GM18868 (cell line): ENCODE data around the gene TTC28.

Source experiments
- ATAC-seq: cut with Tn5 transposase; IDR thresholded peaks from one replicate; pipeline ENCODE4 v1.9.1; 2021; ENCODE audit warnings: mild to moderate bottlenecking, moderate library complexity; ENCODE audit not compliant: unreplicated experiment

The TTC28 gene

DNA sequence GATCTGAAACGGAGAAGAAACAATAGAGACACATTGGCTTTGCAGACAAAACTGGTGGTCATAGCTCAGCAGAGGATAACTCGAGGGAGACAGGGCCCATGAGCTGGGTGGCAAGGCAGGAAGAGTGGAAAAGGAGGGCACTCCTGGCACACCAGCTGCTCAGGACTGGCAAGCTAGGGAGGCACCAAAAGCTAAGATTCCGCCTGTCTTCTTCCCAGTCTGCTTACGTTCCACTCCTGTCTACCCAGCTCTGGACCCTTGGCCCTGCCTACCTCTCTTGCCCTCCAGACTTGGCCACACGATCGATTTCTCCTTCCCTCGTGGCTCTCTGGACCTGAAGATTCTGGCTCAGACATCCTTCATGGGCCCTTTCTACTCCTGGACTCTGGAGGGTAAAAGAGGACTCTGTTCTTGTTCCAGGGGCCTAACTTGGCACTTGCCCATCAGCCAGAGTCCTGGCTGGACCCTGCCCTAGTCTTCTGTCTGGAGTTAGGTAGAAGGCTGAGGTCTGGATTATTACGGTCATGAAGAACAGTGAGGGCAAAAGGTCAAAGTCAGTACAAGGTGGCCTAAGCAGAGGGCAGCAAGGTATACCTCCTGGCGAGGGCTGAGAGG is 645.4 kb downstream of the TTC28 start:
- ATAC-seq = no peak

DNA sequence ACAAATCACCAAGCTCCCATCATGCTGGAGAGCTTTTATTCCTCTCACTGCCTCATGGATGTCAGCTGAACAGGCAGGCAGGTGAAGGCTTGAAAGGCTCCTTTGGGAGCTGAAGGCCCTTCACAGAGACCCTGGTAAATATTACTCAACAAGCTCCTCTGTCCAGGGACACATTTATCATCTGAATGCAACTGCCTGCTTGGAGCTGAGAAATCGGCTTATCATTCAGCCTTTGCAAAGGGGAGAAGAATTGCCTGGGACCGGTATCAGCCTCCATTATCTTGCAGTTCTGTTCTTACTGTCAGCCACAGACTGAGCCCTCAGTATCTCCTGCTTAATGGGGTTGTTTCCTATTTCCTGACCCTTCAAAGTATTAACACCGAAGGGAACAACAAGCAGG is 646.8 kb downstream of the TTC28 start:
- ATAC-seq = no peak

DNA sequence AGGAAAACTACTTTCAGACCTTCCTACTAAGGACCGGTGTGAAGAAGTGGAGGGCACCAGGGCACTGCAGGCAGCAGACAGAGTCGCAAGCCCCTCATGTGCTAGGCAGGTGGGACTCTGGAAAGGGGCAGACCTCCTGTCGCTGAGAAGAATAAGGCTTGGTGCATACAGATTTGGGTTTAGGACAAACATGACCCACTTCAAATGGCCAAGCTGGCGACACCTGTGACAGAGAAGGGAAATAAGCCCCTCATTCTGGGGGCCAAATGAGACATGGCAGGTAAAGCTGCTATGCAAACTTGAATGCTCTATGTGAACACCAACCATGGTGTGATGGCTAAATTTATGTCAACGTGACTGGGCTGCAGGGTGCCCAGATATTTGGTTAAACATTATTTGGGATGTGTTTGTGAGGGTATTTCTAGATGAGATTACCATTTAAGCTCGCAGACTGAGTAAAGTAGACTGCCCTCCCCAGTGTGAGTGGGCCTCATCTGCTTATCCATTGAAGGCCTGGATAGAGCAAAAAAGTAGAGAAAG is 648.2 kb downstream of the TTC28 start:
- ATAC-seq = no peak

DNA sequence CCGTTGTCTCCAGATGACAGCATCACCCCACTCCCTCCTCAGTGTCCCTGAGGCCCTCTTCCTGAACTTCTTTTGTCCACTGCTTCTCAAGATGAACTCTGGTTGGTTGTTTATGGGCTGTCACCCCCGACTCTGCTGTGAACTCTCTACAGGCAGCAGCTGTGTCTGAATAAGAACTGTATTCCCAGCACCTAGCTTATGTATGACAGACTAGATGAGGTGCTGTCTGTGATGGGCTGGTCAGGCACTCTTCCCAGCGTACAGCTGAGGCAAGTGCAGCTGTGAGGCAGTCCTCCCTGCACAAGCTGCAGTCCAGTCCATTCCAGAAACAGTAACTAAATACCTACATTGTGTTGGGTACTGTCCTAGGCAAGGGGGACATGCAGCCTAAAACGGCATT is 649.2 kb downstream of the TTC28 start:
- no peak for ATAC-seq

DNA sequence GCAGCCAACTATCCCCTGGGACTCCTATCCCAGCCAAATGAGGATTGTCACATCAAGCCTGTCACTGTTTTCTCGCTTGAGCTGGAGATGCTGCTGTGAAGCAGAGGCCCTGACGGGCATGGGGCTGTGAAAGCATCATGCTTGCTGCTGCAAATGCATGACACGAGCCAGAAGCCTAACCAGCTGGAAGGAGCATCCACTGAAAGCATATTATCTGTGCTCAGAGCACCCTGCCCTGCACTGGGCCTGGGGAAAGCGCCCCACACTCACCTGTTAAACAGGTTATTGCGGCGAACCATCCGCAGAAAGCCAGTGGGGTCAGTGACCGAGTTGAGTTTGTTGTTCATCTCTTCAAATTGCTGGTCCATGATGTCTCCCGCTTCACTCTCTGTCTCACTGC is 649.7 kb downstream of the TTC28 start:
- ATAC-seq = no peak

DNA sequence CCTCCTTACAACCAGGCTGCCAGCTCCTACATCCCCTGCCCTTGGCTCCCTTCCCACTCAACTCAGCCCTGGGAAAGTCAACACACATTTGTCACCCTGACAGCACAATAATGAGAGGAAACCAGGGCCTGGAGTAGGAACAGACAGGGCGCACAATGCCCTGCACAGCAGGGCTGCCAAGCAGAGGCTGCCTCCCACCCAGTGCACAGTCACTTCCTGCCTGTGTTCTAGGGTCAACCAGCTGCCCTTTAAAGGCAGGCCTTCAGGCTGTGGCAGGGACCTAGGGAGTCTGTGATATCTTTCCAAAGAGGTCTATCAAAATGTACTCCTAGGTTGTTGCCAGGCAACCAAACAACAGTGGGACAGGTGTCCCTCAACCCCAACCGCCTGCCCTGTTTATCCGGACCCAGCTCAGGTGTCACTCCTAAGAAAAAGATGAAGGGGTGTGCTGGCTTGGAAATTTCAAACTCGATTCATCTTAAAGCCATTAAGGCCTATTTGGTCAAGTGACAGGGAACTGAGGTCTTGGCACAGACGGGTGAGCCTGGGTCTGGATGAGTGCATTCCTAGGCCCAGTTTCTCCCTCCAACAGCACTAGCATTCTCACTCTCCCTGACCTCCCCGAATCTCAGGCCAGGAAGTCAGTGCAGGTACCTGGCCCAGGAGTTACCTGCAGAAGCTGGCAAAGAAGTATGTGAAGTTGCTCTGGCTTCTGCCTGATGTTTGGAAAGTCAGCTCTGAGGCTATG is 650.3 kb downstream of the TTC28 start:
- no peak for ATAC-seq

DNA sequence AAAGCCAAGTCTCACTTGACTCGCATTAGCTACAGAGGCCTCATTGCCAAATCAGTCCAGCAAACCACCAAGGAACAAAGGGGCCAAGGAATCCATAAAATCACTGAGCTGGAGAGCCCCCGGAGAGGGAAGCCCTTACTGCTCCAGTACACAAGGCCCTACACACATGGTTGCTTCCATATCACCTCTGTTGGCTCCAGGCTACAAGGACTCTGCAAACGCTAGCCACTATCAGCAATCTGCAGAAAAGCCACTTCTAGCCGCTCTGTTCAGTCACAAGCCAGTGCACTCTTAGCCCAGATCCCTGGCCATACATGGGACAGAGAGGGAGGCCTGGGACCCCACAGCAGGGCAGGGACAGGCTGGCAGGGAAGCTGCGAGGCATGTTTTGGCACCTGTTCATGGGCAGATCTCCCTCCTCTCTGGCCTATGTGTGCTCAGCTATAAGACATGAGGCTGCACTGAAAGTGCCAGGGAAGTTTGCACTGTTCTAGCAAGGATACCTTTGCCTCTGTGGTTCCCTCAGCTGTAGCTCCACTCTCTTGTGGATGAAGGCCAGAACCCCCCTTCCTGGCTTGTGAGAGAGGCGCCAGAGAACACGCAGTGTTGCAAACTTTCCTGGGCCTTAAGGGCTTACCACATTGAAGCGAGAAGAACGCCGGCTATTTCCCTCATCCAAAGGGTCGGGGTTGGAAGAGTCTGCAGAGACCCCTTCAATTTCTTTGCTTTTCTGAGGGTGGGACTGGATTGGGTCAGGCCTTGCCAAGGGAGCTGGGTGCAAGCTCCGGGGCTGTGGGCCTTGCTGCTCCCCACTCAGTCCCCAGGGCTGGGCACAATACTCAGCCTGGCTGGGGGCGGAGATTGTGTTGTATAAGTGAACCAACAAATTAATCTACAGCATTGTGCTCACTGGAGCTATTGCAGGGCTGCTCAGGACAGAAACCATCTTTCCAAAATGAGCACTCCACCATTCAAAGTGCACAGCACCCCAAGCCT is 651.9 kb downstream of the TTC28 start:
- no peak for ATAC-seq

DNA sequence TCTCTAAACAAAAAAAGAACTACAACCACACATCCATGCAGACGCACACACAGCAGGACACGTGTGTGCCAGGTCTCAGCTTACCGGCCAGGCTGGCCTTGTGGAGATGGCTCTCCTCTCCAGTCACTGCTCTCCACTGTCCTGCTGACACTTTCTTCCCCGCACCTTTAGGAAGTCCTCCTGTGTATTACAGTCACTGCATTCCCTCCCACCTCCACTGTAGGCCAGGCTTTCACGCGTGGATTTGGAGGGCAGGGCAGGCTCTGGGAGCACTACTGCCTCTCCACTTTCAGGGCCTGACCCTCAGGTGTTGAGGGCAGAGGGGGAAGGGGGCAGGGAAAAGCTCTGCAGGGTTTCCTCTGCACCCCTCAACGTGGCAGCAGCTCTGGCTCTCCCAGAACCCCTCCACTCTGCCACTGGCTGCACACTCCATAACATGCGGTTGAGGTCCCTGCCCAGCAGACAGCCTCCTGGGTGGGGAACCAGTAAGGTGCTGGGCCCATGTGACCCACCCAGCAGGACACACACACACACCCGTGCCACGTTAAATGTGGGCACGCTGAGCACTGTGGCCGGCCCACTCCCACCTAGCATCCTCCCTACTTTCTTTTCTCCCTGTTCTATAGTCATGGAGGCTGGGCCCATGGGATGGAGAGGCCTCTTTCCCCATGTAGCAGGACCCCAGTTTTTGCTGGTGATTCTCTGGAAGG is 653.6 kb downstream of the TTC28 start:
- no peak for ATAC-seq

DNA sequence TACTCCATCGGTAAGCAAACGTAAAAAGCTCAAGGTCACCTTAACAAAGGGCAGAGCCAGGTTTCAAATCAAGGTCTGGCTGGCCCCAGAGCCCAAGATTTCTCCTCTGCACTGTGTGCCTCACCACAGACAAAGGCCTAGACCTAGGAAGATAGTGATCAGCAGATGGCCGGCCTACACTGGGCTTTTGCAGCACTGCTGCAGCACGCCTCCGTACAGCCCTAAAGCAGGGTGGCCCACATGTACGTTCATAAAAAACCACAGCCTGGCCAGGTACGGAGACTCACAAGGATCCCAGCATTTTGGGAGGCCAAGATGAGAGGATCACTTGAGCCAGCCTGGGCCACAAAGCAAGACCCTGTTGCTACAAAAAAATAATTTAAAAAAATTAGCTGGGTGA is 654.3 kb downstream of the TTC28 start:
- no peak for ATAC-seq

DNA sequence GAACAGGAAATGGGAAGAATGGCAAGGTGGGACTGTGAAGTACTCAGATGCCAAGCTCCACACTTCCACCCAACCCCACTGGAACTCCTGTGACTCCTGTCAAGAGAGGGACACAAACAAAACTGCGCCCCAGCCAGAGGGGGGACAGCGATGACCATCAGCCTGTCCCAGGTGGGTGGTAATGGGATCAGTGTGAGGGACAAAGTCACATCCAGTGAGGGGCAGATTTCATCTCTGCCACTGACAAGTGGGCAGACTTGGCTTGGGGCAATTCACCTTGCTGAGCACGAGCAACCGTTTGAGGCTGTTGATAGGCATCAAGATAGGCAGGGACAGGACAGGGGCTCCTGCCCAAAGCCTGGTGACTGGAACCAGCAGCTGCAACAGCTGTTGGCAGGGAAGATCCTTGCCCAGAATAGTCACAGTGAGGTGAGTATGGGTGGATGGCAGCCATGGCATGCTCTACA is 655.2 kb downstream of the TTC28 start:
- no peak for ATAC-seq

DNA sequence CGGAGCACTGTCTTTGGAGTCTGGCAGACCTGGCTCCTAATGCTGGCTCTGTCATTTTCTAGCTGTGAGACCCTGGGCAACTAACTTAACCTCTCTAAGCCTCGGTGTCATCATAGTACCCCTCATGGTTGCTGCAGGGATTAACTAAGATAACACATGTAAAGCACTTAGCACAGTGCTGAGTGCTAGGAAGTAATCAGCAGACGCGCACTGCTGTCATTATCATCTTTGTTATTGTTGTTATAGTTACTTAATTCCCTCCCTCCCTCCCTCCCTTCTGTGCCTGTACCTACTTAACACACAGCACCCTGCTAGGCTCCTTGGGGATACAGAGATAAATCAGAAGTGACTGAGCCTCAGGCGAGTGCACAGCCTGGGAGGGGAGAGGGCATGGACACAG is 655.9 kb downstream of the TTC28 start:
- no peak for ATAC-seq

DNA sequence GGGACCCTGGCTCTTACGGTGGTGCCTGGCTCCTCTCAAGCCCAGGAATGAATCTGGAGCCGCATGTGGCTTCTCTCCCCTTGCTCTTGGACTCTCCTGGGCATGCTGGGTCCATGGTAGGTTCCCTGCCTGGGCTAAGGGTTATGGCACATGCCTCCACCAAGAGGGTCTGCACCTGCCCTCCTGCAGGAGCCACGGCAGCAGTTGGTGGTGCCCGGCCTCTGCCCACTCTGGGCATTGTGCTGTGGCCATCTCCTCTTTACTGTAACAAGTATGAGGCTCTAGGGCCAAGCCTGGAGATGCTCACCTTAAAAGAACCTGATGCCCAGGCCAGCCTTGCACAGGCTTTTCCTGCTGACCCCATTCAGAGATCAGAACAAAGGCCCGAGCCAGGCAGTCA is 656.6 kb downstream of the TTC28 start:
- ATAC-seq = no peak

DNA sequence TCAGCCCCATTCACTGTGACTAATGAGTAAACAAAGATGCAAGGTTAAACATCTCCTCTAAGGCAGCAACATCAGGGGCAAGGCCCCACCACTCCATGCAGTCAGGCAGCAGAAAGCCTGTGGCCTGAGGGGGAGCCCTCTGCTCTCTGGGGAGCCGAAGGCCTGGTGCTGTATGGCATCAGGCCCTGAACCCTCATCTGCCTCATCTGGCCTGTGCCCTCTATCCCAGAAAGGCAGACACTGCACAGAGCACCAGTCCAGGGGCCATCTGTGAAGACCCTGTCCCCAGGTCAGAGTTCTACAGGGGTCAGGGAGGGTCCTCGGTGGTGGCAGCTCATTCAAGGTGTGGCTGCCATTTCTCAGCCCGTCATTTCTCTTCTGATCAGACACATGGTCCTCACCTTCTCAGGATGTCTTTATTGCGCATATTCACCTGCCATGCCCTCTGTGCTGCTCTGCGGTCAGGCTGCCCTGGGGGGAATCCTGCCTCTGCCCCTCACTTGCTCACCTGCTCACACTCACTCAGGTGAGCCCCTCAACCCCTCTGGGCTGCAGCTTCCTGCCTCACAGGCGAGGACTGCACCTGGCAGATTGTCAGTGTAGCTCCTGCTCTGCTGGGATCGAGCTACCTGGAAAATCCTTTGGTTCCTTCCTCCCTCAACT is 657.5 kb downstream of the TTC28 start:
- ATAC-seq = no peak

DNA sequence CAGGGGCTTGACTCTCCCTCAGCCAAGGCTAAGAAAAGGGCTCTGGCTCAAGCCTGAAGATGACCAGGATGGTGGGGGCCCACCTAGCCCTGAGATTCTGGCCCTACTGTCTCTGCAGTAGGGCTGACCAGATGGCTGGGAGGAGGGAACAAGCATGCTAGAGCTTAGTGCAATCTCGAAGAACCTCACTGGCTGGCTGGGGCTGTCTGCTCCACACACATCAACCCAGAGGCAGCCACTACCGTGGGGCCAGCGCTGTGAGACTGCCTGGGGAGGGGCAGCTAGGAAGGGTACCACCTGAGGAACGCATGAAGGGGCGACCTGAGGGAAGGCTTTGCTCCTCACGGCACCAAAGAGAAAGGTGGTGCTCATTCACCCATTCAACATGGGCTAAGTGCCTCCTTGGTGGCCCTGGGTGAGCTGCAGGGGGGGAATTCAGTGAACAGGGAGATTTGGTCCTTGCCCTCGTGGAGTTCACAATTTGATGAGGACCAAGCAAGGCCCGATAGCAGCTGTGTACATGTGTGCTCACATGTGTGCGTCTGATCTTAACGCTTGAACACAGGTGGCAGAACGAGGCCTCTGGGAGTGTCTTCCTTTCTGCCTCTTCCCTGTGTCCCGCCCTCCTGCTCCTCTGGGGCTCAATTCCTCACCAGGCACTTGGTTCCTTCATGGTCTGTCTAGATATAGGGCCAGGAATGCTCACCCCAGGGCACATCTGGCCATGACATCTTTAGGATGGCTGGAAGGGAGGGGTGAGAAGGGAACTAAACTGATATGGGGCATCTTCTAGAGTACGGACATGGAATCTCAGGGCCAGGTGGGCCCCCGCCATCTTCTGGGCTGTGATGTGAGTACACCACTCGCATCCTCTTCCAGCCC is 658.3 kb downstream of the TTC28 start:
- ATAC-seq = no peak

DNA sequence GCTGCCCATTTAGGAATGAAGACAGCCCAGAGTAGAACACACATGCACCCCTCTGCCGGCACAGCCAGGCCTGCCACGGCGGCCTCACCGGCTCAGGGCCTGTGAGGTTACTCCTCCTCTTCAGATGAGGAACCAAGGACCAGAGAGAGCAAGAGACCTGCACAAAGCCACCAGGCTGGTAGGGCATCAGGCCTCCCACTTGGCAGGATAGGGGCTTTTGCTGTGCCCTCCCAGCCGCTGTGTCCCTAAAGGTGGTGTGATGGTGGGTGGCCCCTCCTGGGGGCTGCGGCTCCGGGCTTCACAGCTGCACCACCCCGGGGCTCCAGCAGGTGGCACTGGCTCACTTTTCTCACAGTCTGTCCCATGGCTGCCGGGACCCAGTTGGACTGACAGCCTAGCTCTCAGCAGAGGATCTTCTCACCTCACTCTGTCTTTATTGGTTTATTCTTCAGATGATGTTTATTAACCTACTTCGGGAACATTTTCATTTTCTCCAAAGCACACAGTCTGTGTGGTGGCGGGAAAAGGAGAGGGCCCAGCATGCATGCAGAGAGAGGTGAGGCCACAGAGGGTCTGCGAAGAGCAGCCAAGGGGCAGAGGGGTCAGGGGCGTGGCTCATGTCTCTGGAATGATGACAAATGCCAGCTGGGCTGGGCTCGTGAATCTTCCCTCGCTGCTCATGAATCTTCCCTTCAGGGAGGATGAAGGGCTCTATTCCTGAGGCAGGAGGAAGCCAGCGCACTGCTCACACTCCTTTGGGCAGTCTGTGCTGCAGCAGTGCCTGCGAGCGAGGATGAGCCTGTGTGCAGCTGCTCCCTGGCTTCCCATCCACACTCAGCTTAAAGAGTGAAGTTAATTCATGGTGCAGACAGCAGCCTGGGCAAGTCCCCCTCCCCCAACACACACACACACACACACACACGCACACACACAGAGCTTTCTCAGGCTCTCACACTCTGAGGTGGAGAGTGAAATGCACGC is 659.5 kb downstream of the TTC28 start:
- no peak for ATAC-seq

DNA sequence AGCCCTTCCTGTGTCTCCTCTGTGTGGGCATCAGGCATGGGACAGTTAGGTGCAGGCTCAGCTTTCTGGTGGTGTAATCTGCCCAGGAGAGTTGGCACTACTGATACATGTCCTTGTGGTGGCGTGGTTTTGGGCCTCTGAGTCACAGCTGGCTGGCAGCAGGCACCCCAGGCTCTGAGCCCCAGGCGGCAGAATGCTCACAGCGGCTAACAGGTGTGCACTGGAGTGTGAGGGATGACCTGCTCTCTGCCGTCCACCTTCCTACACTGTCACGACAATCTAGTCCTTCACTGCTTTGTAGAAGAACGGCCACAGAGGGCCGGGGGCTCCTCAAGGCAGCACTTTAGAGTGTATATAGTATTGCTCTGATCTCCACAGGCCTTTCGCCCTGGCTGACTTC is 660.3 kb downstream of the TTC28 start:
- ATAC-seq = no peak

DNA sequence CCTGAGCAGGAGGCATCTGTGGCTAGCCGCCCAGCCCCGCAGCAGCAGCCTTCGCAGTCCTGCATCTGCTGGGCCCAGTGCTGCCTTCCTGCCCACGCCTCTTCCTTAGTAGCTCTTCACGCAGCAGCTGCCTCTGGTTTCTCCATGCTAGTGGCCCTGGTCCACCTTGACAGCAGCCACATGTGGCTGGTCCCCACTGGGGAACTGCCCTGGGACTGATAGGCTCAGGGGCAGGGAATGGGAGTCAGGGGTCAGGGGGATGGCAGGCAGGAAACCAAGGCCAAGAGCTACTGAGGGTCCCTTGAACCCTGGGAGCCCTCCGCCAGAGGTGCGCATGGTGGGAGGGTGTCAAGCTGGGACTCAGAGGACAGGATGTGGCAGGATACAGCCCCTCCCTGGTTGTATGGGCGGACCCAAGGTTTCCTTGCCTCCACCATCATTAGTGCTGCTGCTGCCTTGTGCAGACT is 661.1 kb downstream of the TTC28 start:
- no peak for ATAC-seq

DNA sequence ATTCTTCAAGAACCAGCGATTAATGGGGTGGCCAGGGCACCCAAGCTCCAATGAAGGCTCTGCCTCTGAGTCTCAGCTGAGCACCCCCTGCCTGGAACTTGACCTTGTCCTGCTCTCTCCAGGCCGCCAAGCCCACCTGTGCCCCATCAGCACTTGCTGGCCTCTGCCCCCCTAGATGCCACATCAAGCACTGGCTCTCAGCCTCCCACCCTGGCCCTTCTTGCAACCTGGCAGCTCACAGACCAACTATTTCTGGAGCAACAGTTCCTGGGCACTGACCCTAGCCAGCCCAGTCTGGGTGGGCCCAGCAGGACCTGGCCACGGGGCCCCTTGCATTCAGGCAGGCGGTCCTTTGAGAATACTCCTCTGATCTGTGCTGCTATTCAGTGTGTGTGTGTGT is 661.8 kb downstream of the TTC28 start:
- ATAC-seq = no peak
